GM12878 (cell line): ENCODE measurements around the gene MANF. TPM values are rescaled to one million over a fixed set of nuclear protein-coding genes. Genes with fewer than 3 reads are reported as not detected.

Source experiments
- ATAC-seq: fragments of 200-7000 bp; cut with Tn5 transposase; 3 replicates; pipeline ENCODE4 v1.9.1; 2020; ENCODE audit warnings: mild to moderate bottlenecking, moderate library complexity
- BruUV-seq: library from RNA; stranded (reverse); fragments of 400-500 nt; replicated peaks from 2 replicates; lab custom pipeline; 2021; lab: Mats Ljungman, UMichigan
- CTCF ChIA-PET: fragments of 300-600 bp; sonication (Branson Sonifier 250); formaldehyde crosslinking; extraction: SDS; loops from one replicate; lab custom pipeline; 2021; ENCODE audit warnings: inconsistent platforms; lab: Yijun Ruan, JAX
- POLR2A ChIA-PET: fragments of 350-600 bp; formaldehyde crosslinking; extraction: SDS; loops from one replicate; lab custom pipeline; 2021; ENCODE audit warnings: inconsistent platforms; lab: Charles Lee
- RAD21 ChIA-PET: fragments of 300-600 bp; sonication (Branson Sonifier 250); formaldehyde crosslinking; loops from one replicate; lab custom pipeline; 2023; ENCODE audit warnings: antibody characterized with exemption; ENCODE audit not compliant: unreplicated experiment; lab: Charles Lee
- SMC1A ChIA-PET: fragments of 300-600 bp; sonication (Branson Sonifier 250); formaldehyde crosslinking; loops from one replicate; lab custom pipeline; 2023; ENCODE audit not compliant: unreplicated experiment, uncharacterized antibody; lab: Charles Lee
- DNase-seq: peaks from one replicate; pipeline ENCODE4 v3.0.0-alpha.2; 2011; ENCODE audit warnings: low read depth, low spot score
- FAIRE-seq: peaks from 3 replicates; lab custom pipeline; 2011; peaks lifted over from hg19 to GRCh38; lab: Jason Lieb, UNC
- H2AFZ ChIP-seq: 2 replicates; pipeline ENCODE4 v1.6.0; 2011; ENCODE audit warnings: low read depth, low read length, control low read depth; ENCODE audit not compliant: control insufficient read depth
- H3K27ac ChIP-seq: 2 replicates; pipeline ENCODE4 v1.5.1; 2011; ENCODE audit warnings: control low read depth; ENCODE audit not compliant: control insufficient read depth, insufficient read depth
- H3K27me3 ChIP-seq, 2 experiments: replicated peaks in 1 of 2; 2 replicates each; pipeline versions ENCODE4 v1.6.0 to v1.6.1; 2011; ENCODE audit warnings: low read length in 1 of 2; ENCODE audit not compliant: control insufficient read depth in 2 of 2, insufficient read depth in 2 of 2
- H3K36me3 ChIP-seq, 2 experiments: 2 replicates each; pipeline ENCODE4 v1.5.1; 2011; ENCODE audit warnings: low read length in 1 of 2; ENCODE audit not compliant: control insufficient read depth in 2 of 2, insufficient read depth in 2 of 2
- H3K4me1 ChIP-seq: 2 replicates; pipeline ENCODE4 v1.6.1; 2011; ENCODE audit warnings: mild to moderate bottlenecking, low read length, moderate library complexity, mixed read lengths; ENCODE audit not compliant: control insufficient read depth, insufficient read depth
- H3K4me2 ChIP-seq: 2 replicates; pipeline ENCODE4 v1.6.0; 2011; ENCODE audit warnings: control low read depth; ENCODE audit not compliant: control insufficient read depth, insufficient read depth
- H3K4me3 ChIP-seq: fragments of 200-600 bp; sonication (generic); 2 replicates; pipeline ENCODE4 v1.5.1; 2016
- H3K79me2 ChIP-seq: 2 replicates; pipeline ENCODE4 v1.6.0; 2011; ENCODE audit warnings: low read length; ENCODE audit not compliant: control insufficient read depth, insufficient read depth
- H3K9ac ChIP-seq: 2 replicates; pipeline ENCODE4 v1.8.0; 2011; ENCODE audit warnings: low read length, control low read depth, mixed read lengths; ENCODE audit not compliant: control insufficient read depth, insufficient read depth
- H3K9me3 ChIP-seq: replicated peaks from 3 replicates; pipeline ENCODE4 v1.5.1; 2011; ENCODE audit warnings: mild to moderate bottlenecking, low read length; ENCODE audit not compliant: control insufficient read depth, insufficient read depth
- H4K20me1 ChIP-seq: 2 replicates; pipeline ENCODE4 v1.6.0; 2011; ENCODE audit not compliant: control insufficient read depth, insufficient read depth
- CREM ChIP-seq: IDR thresholded peaks from 2 replicates; pipeline ENCODE4 v1.6.1; 2014; ENCODE audit warnings: antibody characterized with exemption, low read depth
- EZH2 ChIP-seq: IDR thresholded peaks from 2 replicates; pipeline ENCODE4 v1.6.1; 2012; ENCODE audit warnings: low read depth, mild to moderate bottlenecking, control low read depth, inconsistent platforms, low read length, borderline replicate concordance; ENCODE audit not compliant: control insufficient read depth
- JUNB ChIP-seq: IDR thresholded peaks from 2 replicates; pipeline ENCODE4 v1.6.1; 2016; ENCODE audit warnings: antibody characterized with exemption, mild to moderate bottlenecking
- NR2C2 ChIP-seq: IDR thresholded peaks from 2 replicates; pipeline ENCODE4 v1.6.1; 2011; ENCODE audit warnings: borderline replicate concordance, low read depth; ENCODE audit not compliant: control insufficient read depth, insufficient read length
- POU2F2 ChIP-seq: IDR thresholded peaks from 3 replicates; pipeline ENCODE4 v1.6.1; 2011; ENCODE audit warnings: low read depth, mild to moderate bottlenecking, low read length, borderline replicate concordance
- RAD51 ChIP-seq: fragments of 450-650 bp; IDR thresholded peaks from 2 replicates; pipeline ENCODE4 v1.6.1; 2016; ENCODE audit warnings: moderate library complexity, mild to moderate bottlenecking, inconsistent platforms
- RBBP5 ChIP-seq: fragments of 200-600 bp; sonication (generic); conservative IDR thresholded peaks from 2 replicates; pipeline ENCODE4 v1.6.1; 2016
- RFX5 ChIP-seq: IDR thresholded peaks from 2 replicates; pipeline ENCODE4 v1.6.1; 2011; ENCODE audit warnings: low read depth, low read length, improper control_type of control experiment
- RUNX3 ChIP-seq: IDR thresholded peaks from 2 replicates; pipeline ENCODE4 v1.6.1; 2012; ENCODE audit warnings: low read length, inconsistent platforms
- SIN3A ChIP-seq: IDR thresholded peaks from 2 replicates; pipeline ENCODE4 v1.6.1; 2012; ENCODE audit warnings: low read depth, low read length, improper control_type of control experiment
- SUPT20H ChIP-seq: IDR thresholded peaks from 2 replicates; pipeline ENCODE4 v1.6.1; 2011; ENCODE audit warnings: low read depth, mild to moderate bottlenecking, low read length, moderate library complexity, borderline replicate concordance; ENCODE audit not compliant: control insufficient read depth
- ZNF217 ChIP-seq: fragments of 450-650 bp; IDR thresholded peaks from 2 replicates; pipeline ENCODE4 v1.6.1; 2017; ENCODE audit warnings: antibody characterized with exemption, mild to moderate bottlenecking
- ZNF592 ChIP-seq: fragments of 450-650 bp; IDR thresholded peaks from 2 replicates; pipeline ENCODE4 v1.6.1; 2017; ENCODE audit warnings: mild to moderate bottlenecking, moderate library complexity
- ZNF622 ChIP-seq: fragments of 450-650 bp; IDR thresholded peaks from 2 replicates; pipeline ENCODE4 v1.6.1; 2017; ENCODE audit warnings: mild to moderate bottlenecking, inconsistent platforms
- WGBS: methylation state at CpG from one replicate; pipeline ENCODE4 v1.1.6; 2016; ENCODE audit warnings: low lambda C conversion rate; ENCODE audit not compliant: insufficient replicate concordance, insufficient coverage; ENCODE audit errors: missing lambda C conversion rate; 5-methylcytosine and 5-hydroxymethylcytosine counted together
- in situ Hi-C: fragments of 300-500 bp; cut with MboI; formaldehyde crosslinking; loops from 9 replicates; pipeline ENCODE4 v1.14.3; 2018; ENCODE audit warnings: mixed read lengths
- intact Hi-C: fragments of 100-400 bp; cut with micrococcal nuclease; formaldehyde crosslinking; loops from one replicate; pipeline ENCODE4 v1.14.2; 2022; ENCODE audit not compliant: unreplicated experiment
- polyA plus RNA-seq, 11 experiments: library from polyadenylated mRNA; depleted of rRNA in 4 of 11; unstranded in 6 of 11; stranded (reverse) in 5 of 11; fragments of >200 nt; fragmentation: Nextera tagmentation in 4 of 11; fragmentation: Illumina TruSeq in 1 of 11; extraction: Ambion mirVana in 4 of 11; extraction: Trizol in 1 of 11; gene quantifications; 1 replicate in 1 of 11; 2 replicates in 10 of 11; pipeline versions ENCODE4 v1.2.1 to v1.2.3, GENCODE V29; 2011 to 2016; ENCODE audit warnings: inconsistent platforms in 2 of 11, missing spikeins in 2 of 11, low read depth in 1 of 11
- total RNA-seq, 4 experiments: library from RNA; depleted of rRNA in 3 of 4; stranded (reverse); fragments of >200 nt in 3 of 4; fragmentation: Illumina TruSeq in 1 of 4; extraction: Trizol in 1 of 4; gene quantifications; 2 replicates each; pipeline versions ENCODE4 v1.2.1 to v1.2.3, GENCODE V29; 2013 to 2021
- TF ChIP-seq, protein P1 (sequence below): IDR thresholded peaks from 2 replicates; pipeline ENCODE4 v1.6.1; 2012; ENCODE audit warnings: low read depth, low read length, improper control_type of control experiment
- TF ChIP-seq, protein P2 (sequence below): fragments of 450-650 bp; IDR thresholded peaks from 2 replicates; pipeline ENCODE4 v1.6.1; 2018; ENCODE audit warnings: borderline replicate concordance, mild to moderate bottlenecking; ENCODE audit not compliant: partially characterized antibody
- TF ChIP-seq, protein P3 (sequence below): fragments of 450-650 bp; IDR thresholded peaks from 2 replicates; pipeline ENCODE4 v1.6.1; 2017; ENCODE audit warnings: antibody characterized with exemption, mild to moderate bottlenecking, moderate library complexity

The MANF gene
- total and polyA plus RNA-seq, 10 of the 15 experiments (the other 5 are each of a cell fraction or from before 2014, with no cell fraction given), result 22.0 to 120 (median 82.9) TPM

- FAIRE-seq (no peak), ATAC-seq (no peak), DNase-seq (no peak)
- Histone ChIP-seq H4K20me1 (0 out of 2 replicates have a peak, but pooled peaks cover 2% of the 10 kb centered on the region), H3K27me3 (no peaks in the 10 kb centered on the region), H3K79me2 (peaks cover 5% of the 10 kb centered on the region), H3K4me1 (no peaks in the 10 kb centered on the region; the same call in 1 of the 2 replicates), H3K9ac (no peak overlapping the region), H3K4me3 (no peak overlapping the region), H3K36me3 (peaks cover 17 to 51% of the 10 kb centered on the region in 2 experiments), H3K27ac (no peak overlapping the region), H3K9me3 (no peaks in the 10 kb centered on the region), H2AFZ (no peak overlapping the region), H3K4me2 (no peak overlapping the region)
- BruUV-seq, result no TSS peak
- WGBS, result 76% methylated on average over 4 of the region's 4 CpGs
- POLR2A ChIA-PET, result no interaction called here
- CTCF ChIA-PET, result no interaction called here
- RAD21 ChIA-PET, result no interaction called here
- in situ Hi-C loops, result no loop called here
- SMC1A ChIA-PET, result no interaction called here
- intact Hi-C loops, result no loop called here
- TF ChIP-seq RFX5 (no peak), RBBP5 (no peak), RAD51 (no peak), SUPT20H (no peak), CREM (no peak), NR2C2 (no peak), JUNB (no peak), SIN3A (no peak), ZNF217 (no peak), RUNX3 (no peak), EZH2 (no peak), ZNF622 (no peak), ZNF592 (no peak), POU2F2 (no peak)
- TF ChIP-seq, protein P1, sequence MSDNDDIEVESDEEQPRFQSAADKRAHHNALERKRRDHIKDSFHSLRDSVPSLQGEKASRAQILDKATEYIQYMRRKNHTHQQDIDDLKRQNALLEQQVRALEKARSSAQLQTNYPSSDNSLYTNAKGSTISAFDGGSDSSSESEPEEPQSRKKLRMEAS, result no peak
- TF ChIP-seq, protein P2, sequence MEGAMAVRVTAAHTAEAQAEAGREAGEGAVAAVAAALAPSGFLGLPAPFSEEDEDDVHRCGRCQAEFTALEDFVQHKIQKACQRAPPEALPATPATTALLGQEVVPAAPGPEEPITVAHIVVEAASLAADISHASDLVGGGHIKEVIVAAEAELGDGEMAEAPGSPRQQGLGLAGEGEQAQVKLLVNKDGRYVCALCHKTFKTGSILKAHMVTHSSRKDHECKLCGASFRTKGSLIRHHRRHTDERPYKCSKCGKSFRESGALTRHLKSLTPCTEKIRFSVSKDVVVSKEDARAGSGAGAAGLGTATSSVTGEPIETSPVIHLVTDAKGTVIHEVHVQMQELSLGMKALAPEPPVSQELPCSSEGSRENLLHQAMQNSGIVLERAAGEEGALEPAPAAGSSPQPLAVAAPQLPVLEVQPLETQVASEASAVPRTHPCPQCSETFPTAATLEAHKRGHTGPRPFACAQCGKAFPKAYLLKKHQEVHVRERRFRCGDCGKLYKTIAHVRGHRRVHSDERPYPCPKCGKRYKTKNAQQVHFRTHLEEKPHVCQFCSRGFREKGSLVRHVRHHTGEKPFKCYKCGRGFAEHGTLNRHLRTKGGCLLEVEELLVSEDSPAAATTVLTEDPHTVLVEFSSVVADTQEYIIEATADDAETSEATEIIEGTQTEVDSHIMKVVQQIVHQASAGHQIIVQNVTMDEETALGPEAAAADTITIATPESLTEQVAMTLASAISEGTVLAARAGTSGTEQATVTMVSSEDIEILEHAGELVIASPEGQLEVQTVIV, result no peak
- TF ChIP-seq, protein P3, sequence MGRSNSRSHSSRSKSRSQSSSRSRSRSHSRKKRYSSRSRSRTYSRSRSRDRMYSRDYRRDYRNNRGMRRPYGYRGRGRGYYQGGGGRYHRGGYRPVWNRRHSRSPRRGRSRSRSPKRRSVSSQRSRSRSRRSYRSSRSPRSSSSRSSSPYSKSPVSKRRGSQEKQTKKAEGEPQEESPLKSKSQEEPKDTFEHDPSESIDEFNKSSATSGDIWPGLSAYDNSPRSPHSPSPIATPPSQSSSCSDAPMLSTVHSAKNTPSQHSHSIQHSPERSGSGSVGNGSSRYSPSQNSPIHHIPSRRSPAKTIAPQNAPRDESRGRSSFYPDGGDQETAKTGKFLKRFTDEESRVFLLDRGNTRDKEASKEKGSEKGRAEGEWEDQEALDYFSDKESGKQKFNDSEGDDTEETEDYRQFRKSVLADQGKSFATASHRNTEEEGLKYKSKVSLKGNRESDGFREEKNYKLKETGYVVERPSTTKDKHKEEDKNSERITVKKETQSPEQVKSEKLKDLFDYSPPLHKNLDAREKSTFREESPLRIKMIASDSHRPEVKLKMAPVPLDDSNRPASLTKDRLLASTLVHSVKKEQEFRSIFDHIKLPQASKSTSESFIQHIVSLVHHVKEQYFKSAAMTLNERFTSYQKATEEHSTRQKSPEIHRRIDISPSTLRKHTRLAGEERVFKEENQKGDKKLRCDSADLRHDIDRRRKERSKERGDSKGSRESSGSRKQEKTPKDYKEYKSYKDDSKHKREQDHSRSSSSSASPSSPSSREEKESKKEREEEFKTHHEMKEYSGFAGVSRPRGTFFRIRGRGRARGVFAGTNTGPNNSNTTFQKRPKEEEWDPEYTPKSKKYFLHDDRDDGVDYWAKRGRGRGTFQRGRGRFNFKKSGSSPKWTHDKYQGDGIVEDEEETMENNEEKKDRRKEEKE, result no peak
- TF ChIP-seq, all 136 proteins: peak for 0
These were observed 15.1 kb downstream of the MANF start for GRCh38 chr3:51400166-51400565.
